H9 (cell line): Measurements from ENCODE around the gene S100A3. TPM values are rescaled to one million over a fixed set of nuclear protein-coding genes. Genes with fewer than 3 reads are reported as not detected.

Experiments used
- DNase-seq: peaks from one replicate; pipeline ENCODE4 v3.0.0-alpha.2; 2017
- H2AFZ ChIP-seq: one replicate; pipeline ENCODE4 v1.6.1; 2013; ENCODE audit warnings: mild to moderate bottlenecking, low read length, control low read depth, moderate library complexity
- H2AK5ac ChIP-seq: 2 replicates; pipeline ENCODE4 v1.6.1; 2013; ENCODE audit warnings: low read length, control low read depth, mixed read lengths; ENCODE audit not compliant: insufficient read length
- H2BK120ac ChIP-seq: one replicate; pipeline ENCODE4 v1.6.1; 2013; ENCODE audit warnings: low read depth, mild to moderate bottlenecking, low read length, control low read depth, inconsistent platforms; ENCODE audit not compliant: poor library complexity, severe bottlenecking
- H2BK12ac ChIP-seq: 2 replicates; pipeline ENCODE4 v1.6.1; 2013; ENCODE audit warnings: low read length, control low read depth, mixed read lengths, low read depth; ENCODE audit not compliant: insufficient read length
- H2BK15ac ChIP-seq: 2 replicates; pipeline ENCODE4 v1.6.1; 2013; ENCODE audit warnings: low read depth, low read length, control low read depth
- H2BK20ac ChIP-seq: one replicate; pipeline ENCODE4 v1.6.1; 2013; ENCODE audit warnings: low read depth, mild to moderate bottlenecking, low read length, control low read depth, inconsistent platforms; ENCODE audit not compliant: poor library complexity, severe bottlenecking
- H2BK5ac ChIP-seq: 2 replicates; pipeline ENCODE4 v1.6.1; 2013; ENCODE audit warnings: low read length, control low read depth, mixed read lengths; ENCODE audit not compliant: insufficient read length
- H3K14ac ChIP-seq: 2 replicates; pipeline ENCODE4 v1.6.1; 2013; ENCODE audit warnings: low read length, control low read depth; ENCODE audit not compliant: insufficient read depth
- H3K18ac ChIP-seq: 2 replicates; pipeline ENCODE4 v1.6.1; 2013; ENCODE audit warnings: low read depth, mild to moderate bottlenecking, mixed read lengths, low read length, control low read depth; ENCODE audit not compliant: insufficient read length
- H3K23ac ChIP-seq: 2 replicates; pipeline ENCODE4 v1.6.1; 2013; ENCODE audit warnings: low read length, control low read depth, mixed read lengths, low read depth; ENCODE audit not compliant: insufficient read length
- H3K23me2 ChIP-seq: 2 replicates; pipeline ENCODE4 v1.6.1; 2013; ENCODE audit warnings: low read depth, mild to moderate bottlenecking, mixed read lengths, low read length, control low read depth; ENCODE audit not compliant: insufficient read length, poor library complexity, severe bottlenecking
- H3K27ac ChIP-seq: 2 replicates; pipeline ENCODE4 v1.5.1; 2013; ENCODE audit warnings: low read length, control low read depth, mixed read lengths, low read depth; ENCODE audit not compliant: insufficient read length
- H3K27me3 ChIP-seq: 2 replicates; pipeline ENCODE4 v1.6.1; 2013; ENCODE audit warnings: low read length, control low read depth, inconsistent platforms; ENCODE audit not compliant: insufficient read depth
- H3K4ac ChIP-seq: 2 replicates; pipeline ENCODE4 v1.6.1; 2013; ENCODE audit warnings: low read depth, mild to moderate bottlenecking, control low read depth, inconsistent platforms, low read length, moderate library complexity
- H3K4me1 ChIP-seq: 2 replicates; pipeline ENCODE4 v1.6.1; 2013; ENCODE audit warnings: low read length, control low read depth, inconsistent platforms; ENCODE audit not compliant: insufficient read depth
- H3K4me2 ChIP-seq: 2 replicates; pipeline ENCODE4 v1.6.1; 2013; ENCODE audit warnings: low read length, control low read depth, mixed read lengths; ENCODE audit not compliant: insufficient read length, insufficient read depth
- H3K56ac ChIP-seq: 2 replicates; pipeline ENCODE4 v1.6.1; 2013; ENCODE audit warnings: low read depth, mild to moderate bottlenecking, mixed read lengths, low read length, control low read depth; ENCODE audit not compliant: insufficient read length
- H3K79me1 ChIP-seq: 2 replicates; pipeline ENCODE4 v1.6.1; 2013; ENCODE audit warnings: low read depth, mild to moderate bottlenecking, moderate library complexity, low read length, control low read depth, inconsistent platforms; ENCODE audit not compliant: insufficient read depth, poor library complexity, severe bottlenecking
- H3K79me2 ChIP-seq: 2 replicates; pipeline ENCODE4 v1.6.1; 2013; ENCODE audit warnings: low read length, control low read depth, inconsistent platforms; ENCODE audit not compliant: insufficient read depth
- H3K9ac ChIP-seq: 2 replicates; pipeline ENCODE4 v1.6.1; 2013; ENCODE audit warnings: low read length, control low read depth, mixed read lengths; ENCODE audit not compliant: insufficient read length; ENCODE audit errors: extremely low read depth
- H3K9me3 ChIP-seq: one replicate; pipeline ENCODE4 v1.6.1; 2013; ENCODE audit warnings: low read depth, low read length, inconsistent platforms; ENCODE audit not compliant: control insufficient read depth
- H3T11ph ChIP-seq: one replicate; pipeline ENCODE4 v1.6.1; 2013; ENCODE audit warnings: mild to moderate bottlenecking, low read length, control low read depth, inconsistent platforms
- H4K20me1 ChIP-seq: one replicate; pipeline ENCODE4 v1.6.1; 2013; ENCODE audit not compliant: control insufficient read depth, insufficient read length, insufficient read depth
- H4K5ac ChIP-seq: 2 replicates; pipeline ENCODE4 v1.6.1; 2013; ENCODE audit warnings: low read depth, mild to moderate bottlenecking, mixed read lengths, low read length, control low read depth; ENCODE audit not compliant: insufficient read length
- H4K8ac ChIP-seq: replicated peaks from 2 replicates; pipeline ENCODE4 v1.6.1; 2013; ENCODE audit warnings: low read length, control low read depth, mixed read lengths, low read depth; ENCODE audit not compliant: insufficient read length
- H4K91ac ChIP-seq: 2 replicates; pipeline ENCODE4 v1.6.1; 2013; ENCODE audit warnings: low read depth, mild to moderate bottlenecking, moderate library complexity, mixed read lengths, low read length, control low read depth; ENCODE audit not compliant: insufficient read length
- H3K27ac Mint-ChIP-seq, 3 experiments: 2 replicates in 2 of 3; 3 replicates in 1 of 3; pipeline ENCODE4 v1.8.0; 2020 to 2021; ENCODE audit warnings: mixed read lengths in 3 of 3, mild to moderate bottlenecking in 1 of 3, moderate library complexity in 1 of 3
- H3K27me3 Mint-ChIP-seq: 2 replicates; pipeline ENCODE4 v1.8.0; 2021; ENCODE audit warnings: low read depth, mild to moderate bottlenecking, moderate library complexity, mixed read lengths
- H3K36me3 Mint-ChIP-seq, 3 experiments: 2 replicates in 2 of 3; 3 replicates in 1 of 3; pipeline ENCODE4 v1.8.0; 2020 to 2021; ENCODE audit warnings: low read depth in 3 of 3, mixed read lengths in 3 of 3; ENCODE audit not compliant: insufficient read depth in 1 of 3
- H3K4me1 Mint-ChIP-seq, 2 experiments: 2 replicates each; pipeline ENCODE4 v1.8.0; 2020; ENCODE audit warnings: mixed read lengths in 2 of 2
- H3K4me3 Mint-ChIP-seq, 2 experiments: 2 replicates in 1 of 2; 3 replicates in 1 of 2; pipeline ENCODE4 v1.8.0; 2020 to 2021; ENCODE audit warnings: mild to moderate bottlenecking in 2 of 2, mixed read lengths in 2 of 2, moderate library complexity in 1 of 2
- H3K9me3 Mint-ChIP-seq, 2 experiments: 2 replicates in 1 of 2; 3 replicates in 1 of 2; pipeline ENCODE4 v1.8.0; 2020; ENCODE audit warnings: mild to moderate bottlenecking in 2 of 2, mixed read lengths in 2 of 2, moderate library complexity in 1 of 2
- WGBS: extraction: QIAGEN DNeasy Blood & Tissue Kit; methylation state at CpG from one replicate; pipeline ENCODE4 v1.1.7; 2013; ENCODE audit warnings: missing lambda C conversion rate, low lambda C conversion rate, mixed read lengths; ENCODE audit not compliant: insufficient read length; ENCODE audit errors: extremely low coverage; 5-methylcytosine and 5-hydroxymethylcytosine counted together
- total RNA-seq: library from RNA; stranded (reverse); gene quantifications from 2 replicates; pipeline ENCODE4 v1.2.1, GENCODE V29; 2021
- TF ChIP-seq, protein P1 (sequence below): fragments of 200-600 bp; sonication (generic); conservative IDR thresholded peaks from 3 replicates; pipeline ENCODE4 v1.8.0; 2021; ENCODE audit warnings: antibody characterized with exemption, mild to moderate bottlenecking

The S100A3 gene
- total RNA-seq, 1 experiment from 2014 or later, result not detected

GRCh38 chr1:153503766-153504165, 45.3 kb downstream of the S100A3 start:
- Histone ChIP-seq H3K79me2 (no peaks in the 10 kb centered on the region), H3T11ph (no peak overlapping the region), H4K8ac (no peak overlapping the region), H3K23me2 (no peaks in the 10 kb centered on the region), H3K27ac (no peak overlapping the region), H4K5ac (no peak overlapping the region), H3K14ac (no peak overlapping the region), H4K91ac (no peak overlapping the region), H3K18ac (no peak overlapping the region), H2AK5ac (no peak overlapping the region), H4K20me1 (no peaks in the 10 kb centered on the region), H3K4me2 (no peak overlapping the region), H3K9ac (no peak overlapping the region), H3K4me1 (no peaks in the 10 kb centered on the region), H2BK15ac (no peak overlapping the region), H2BK12ac (no peak overlapping the region), H3K56ac (no peak overlapping the region), H3K23ac (no peak overlapping the region), H3K9me3 (no peaks in the 10 kb centered on the region), H2BK5ac (no peak overlapping the region), H2AFZ (no peak overlapping the region), H2BK20ac (no peak overlapping the region), H2BK120ac (no peak overlapping the region), H3K4ac (no peak overlapping the region), H3K79me1 (no peaks in the 10 kb centered on the region), H3K27me3 (no peaks in the 10 kb centered on the region)
- H3K27ac Mint-ChIP-seq, result no peak overlapping the region
- H3K9me3 Mint-ChIP-seq, result no peaks in the 10 kb centered on the region
- TF ChIP-seq, protein P1, sequence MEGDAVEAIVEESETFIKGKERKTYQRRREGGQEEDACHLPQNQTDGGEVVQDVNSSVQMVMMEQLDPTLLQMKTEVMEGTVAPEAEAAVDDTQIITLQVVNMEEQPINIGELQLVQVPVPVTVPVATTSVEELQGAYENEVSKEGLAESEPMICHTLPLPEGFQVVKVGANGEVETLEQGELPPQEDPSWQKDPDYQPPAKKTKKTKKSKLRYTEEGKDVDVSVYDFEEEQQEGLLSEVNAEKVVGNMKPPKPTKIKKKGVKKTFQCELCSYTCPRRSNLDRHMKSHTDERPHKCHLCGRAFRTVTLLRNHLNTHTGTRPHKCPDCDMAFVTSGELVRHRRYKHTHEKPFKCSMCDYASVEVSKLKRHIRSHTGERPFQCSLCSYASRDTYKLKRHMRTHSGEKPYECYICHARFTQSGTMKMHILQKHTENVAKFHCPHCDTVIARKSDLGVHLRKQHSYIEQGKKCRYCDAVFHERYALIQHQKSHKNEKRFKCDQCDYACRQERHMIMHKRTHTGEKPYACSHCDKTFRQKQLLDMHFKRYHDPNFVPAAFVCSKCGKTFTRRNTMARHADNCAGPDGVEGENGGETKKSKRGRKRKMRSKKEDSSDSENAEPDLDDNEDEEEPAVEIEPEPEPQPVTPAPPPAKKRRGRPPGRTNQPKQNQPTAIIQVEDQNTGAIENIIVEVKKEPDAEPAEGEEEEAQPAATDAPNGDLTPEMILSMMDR, result no peak
- no peaks in the 10 kb centered on the region for H3K36me3 Mint-ChIP-seq
- H3K27me3 Mint-ChIP-seq, result peaks cover 10% of the 10 kb centered on the region
- H3K4me1 Mint-ChIP-seq, result peaks cover 2 to 6% of the 10 kb centered on the region in 2 experiments; a peak in 2 of 4 replicates
- no CpG with 5 or more reads among the region's 3 CpGs for WGBS
- no peak overlapping the region for H3K4me3 Mint-ChIP-seq
- no peak for DNase-seq
